K562 treated with DMSO at 1 percent for 48 hours (cell line): Measurements from ENCODE around the gene GIGYF2. TPM values are rescaled to one million over a fixed set of nuclear protein-coding genes. Genes with fewer than 3 reads are reported as not detected.

ENCODE experiments used
- total RNA-seq: library from RNA; unstranded; fragments of 300-600 nt; gene quantifications from 2 replicates; pipeline ENCODE4 v1.2.3, GENCODE V29; 2022; ENCODE audit warnings: low replicate concordance; ENCODE audit errors: extremely low read depth

The GIGYF2 gene
- total RNA-seq = not detected in 2 replicates

GRCh38 chr2:232697059-232697806 lies at the start of gene GIGYF2:
Gene GIGYF2, plus strand, starts transcription at chr2:232697331. Its CDS starts 37,867 bp downstream, at chr2:232735198.

GRCh38 chr2:232776435-232776834 lies 79.3 kb downstream of the GIGYF2 start, which contains the start of gene KCNJ13:
Gene KCNJ13, minus strand, starts transcription at chr2:232776565. Its CDS starts 5,203 bp downstream, at chr2:232771362.

GRCh38 chr2:232870018-232870765 lies 173.1 kb downstream of the GIGYF2 start, which contains the start of gene SNORC:
Gene SNORC, plus strand, starts transcription at chr2:232870264. Its CDS starts 78 bp downstream, at chr2:232870342.

Other genes starting within 250 kb of the GIGYF2 start
- gene ALPI, start 241.2 kb upstream of the GIGYF2 start, total RNA-seq = not detected in 2 replicates
- not detected in 2 replicates for gene ECEL1, start 209.5 kb upstream of the GIGYF2 start, total RNA-seq
- gene PRSS56, start 176.9 kb upstream of the GIGYF2 start, total RNA-seq = not detected in 2 replicates
- not detected in 2 replicates for gene CHRND, start 171.2 kb upstream of the GIGYF2 start, total RNA-seq
- gene CHRNG, start 157.6 kb upstream of the GIGYF2 start, total RNA-seq = not detected in 2 replicates
- gene TIGD1, start 146.8 kb upstream of the GIGYF2 start, total RNA-seq = not detected in 2 replicates
- not detected in 2 replicates for gene EIF4E2, start 146.6 kb upstream of the GIGYF2 start, total RNA-seq
- gene EFHD1, start 63.7 kb upstream of the GIGYF2 start, total RNA-seq = not detected in 2 replicates
- gene KCNJ13, start 79.2 kb downstream of the GIGYF2 start, total RNA-seq = not detected in 2 replicates
- not detected in 2 replicates for gene SNORC, start 172.9 kb downstream of the GIGYF2 start, total RNA-seq